HG03095 (cell line): ENCODE data around the gene NEIL1.
"Not testable (repeated sequence)": the region's sequence is repeated elsewhere in the genome, so short reads cannot be mapped to it uniquely, and the experiment has no call there.

ENCODE experiments used
- ATAC-seq: cut with Tn5 transposase; IDR thresholded peaks from one replicate; pipeline ENCODE4 v1.9.1; 2021; ENCODE audit warnings: moderate library complexity; ENCODE audit not compliant: unreplicated experiment

Gene NEIL1, protein sequence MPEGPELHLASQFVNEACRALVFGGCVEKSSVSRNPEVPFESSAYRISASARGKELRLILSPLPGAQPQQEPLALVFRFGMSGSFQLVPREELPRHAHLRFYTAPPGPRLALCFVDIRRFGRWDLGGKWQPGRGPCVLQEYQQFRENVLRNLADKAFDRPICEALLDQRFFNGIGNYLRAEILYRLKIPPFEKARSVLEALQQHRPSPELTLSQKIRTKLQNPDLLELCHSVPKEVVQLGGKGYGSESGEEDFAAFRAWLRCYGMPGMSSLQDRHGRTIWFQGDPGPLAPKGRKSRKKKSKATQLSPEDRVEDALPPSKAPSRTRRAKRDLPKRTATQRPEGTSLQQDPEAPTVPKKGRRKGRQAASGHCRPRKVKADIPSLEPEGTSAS

DNA sequence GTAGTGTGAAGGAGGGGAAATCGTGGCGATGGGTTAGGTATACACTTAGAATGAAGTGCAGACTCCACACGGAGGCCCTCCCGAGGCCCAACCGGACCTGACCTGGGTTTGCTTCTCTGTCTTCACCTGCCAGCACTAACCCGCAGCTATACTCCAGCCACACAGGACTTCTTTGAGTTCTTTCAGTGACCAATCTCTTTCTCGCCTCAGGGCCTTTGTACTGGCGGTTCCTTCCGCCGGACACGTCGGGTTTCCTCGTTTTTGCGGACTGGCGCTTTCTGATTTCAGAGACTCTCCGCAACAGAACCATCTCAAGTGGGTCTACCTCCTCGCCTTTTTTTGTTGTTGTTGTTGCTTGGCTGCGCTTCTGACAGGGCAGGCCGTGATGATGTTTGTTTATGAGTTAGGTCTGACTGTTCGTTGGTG lies at the start of gene NEIL1:
Gene NEIL1 (plus strand): TSS at position 244 of the 426 bp plus-strand sequence. CDS start 1,867 bp downstream, outside the sequence.
- ATAC-seq = no peak

DNA sequence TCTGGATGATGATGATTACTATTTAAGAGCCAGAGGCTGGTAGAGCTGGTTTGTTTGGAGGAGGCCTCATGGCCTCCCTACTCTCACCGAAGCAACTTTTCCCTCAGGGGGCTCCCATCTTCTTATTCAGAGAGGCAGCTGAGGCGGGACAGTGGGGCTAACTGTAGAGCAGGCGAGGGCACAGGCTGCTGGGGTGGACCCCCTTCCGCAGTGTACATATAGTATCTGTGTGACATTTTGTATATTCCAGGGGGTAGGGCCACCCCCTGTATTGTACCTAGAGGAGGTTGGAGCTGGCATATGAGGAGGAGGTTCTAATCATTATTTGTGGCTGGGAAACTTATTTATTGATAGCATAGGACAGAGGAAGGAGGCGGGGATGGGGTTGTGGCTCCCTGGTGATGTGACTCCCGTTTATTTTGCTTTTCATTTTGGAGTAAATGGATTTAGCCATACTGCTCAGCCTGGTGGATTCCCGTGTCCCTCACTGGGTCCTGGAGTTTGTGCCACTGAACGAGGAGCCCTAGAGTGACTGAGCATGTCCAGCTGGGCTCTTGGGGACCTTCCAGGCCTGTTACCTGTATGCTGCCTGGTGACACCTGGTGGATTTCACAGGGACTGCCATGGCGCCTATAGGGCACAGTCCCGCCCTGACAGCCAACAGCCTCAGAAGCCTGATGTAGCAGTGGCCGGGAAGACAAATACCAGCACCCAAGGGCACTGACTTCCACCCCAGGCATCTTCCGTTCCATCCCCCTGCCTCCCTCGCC lies 48.1 kb upstream of the NEIL1 start:
- ATAC-seq = not testable (repeated sequence)

DNA sequence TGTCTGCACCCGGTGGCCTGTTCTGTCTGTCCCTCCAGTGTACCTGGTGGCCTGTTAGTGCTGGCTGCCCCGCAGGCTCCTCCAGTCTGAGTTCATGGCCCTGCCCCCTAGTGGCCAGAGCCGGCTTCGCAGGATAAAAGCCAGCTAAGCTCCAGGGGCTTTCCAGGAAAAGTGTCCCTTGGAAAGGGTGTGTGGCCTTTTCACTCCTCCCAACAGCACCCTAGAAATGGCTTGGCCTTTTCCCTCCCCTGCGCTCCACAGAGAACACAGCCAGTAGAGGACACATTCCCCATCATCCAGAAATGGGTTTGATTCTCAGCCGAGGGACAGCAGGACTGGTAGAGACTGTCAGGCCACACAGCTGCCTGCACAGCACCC lies 47.5 kb upstream of the NEIL1 start:
- ATAC-seq = not testable (repeated sequence)

DNA sequence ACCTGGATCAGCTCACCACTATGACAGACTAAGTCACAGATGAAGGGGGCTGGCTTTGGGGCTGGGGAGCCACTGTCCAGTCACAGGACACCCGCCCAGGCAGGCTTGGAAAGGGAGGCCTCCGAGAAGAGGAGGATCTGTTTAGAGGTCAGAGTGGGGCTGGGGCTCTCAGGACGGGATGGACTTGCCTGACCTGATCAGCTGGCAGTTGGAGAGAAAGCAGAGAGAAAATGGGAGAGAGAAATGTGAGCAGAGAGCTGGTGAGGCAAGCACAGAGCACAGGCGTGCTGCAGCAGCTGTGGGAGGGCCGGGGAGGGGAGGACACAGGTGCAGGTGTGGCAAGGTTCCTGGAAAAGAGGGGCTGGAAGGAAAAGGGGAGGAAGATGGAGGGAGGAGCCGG lies 46.8 kb upstream of the NEIL1 start:
- not testable (repeated sequence) for ATAC-seq

DNA sequence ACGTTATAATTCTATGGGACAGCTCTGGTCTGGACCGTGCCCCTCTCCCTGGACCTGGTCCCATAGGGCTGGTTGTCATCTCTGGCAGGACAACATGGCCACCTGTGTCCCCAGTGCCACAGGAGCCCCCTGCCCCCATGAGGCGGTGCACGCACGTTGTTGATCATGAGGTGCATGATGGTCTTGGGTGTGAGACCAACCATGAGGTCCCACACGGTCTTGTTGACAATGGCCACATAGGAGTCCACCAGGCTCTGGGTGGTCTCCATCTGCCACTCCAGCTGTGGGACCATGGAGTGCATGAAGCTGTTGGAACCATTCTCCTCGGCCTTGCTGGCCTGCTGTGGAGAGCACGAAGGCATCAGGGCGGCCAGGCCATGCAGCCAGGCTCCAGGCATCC lies 44.5 kb upstream of the NEIL1 start:
- ATAC-seq = no peak

DNA sequence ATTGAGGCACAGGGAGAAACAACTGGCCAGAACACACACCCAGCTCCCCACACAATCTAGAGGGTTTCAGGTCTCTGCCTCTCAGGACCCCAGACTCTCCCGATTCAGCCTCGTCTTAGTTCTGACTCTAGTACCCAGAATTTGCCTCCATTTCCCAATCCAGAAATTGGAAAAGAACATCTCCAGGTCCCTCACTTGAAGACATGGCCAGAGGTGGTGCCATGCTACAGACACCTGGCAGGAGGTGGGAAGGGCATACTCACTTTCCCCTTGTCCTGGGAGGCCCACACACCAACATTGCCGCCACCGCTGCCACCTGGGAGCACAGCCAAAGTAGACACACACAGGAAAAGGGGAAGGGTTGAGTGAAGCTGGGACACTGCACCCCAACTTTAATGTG lies 44.1 kb upstream of the NEIL1 start:
- ATAC-seq = not testable (repeated sequence)

DNA sequence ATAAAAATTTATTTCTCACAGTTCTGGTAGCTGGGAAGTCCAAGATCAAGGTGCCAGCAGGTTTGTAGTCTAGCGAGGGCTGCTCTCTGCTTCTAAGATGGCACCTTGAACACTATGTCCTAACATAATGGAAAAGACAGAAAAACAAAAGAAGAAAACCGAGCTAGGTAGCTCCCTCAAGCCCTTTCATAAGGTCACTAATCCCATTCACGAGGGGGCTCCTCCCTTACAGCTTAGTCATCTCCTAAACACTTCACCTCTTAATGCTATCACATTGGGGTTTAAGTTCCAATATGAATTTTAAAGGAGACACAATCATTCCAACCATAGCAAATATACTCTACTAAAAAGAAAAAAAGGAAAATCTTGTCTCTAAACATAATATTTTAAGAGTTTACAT lies 40.7 kb upstream of the NEIL1 start:
- ATAC-seq = no peak

DNA sequence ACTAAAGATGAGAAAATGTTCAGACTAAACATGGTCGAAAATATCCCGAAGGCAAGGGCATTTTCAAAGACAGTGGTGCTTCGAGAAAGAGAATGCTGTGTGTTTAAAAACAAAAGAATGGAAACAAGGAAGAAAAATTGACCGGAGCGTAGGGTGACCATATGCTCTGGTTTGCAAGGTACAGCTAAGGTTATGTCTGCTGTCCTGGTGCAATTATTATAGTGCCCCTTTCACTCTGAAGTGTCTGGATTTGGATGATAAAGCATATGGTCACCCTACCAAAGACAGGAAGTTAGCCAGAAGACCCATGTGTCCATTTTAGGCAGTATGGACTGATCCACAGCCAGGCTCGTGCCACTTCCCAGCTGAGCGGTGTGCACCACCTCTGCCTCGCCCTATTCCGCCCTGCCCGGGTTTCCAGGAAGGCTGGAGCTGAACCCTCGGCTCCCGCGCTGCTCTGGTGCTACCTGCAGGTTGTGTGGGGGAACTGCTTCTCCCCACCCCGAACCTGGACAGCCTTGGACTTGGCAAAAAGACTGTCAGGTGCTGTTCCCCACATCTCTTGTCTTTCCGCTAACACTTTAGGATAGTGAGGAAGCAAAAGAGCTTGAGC lies 39.0 kb upstream of the NEIL1 start:
- ATAC-seq = no peak

DNA sequence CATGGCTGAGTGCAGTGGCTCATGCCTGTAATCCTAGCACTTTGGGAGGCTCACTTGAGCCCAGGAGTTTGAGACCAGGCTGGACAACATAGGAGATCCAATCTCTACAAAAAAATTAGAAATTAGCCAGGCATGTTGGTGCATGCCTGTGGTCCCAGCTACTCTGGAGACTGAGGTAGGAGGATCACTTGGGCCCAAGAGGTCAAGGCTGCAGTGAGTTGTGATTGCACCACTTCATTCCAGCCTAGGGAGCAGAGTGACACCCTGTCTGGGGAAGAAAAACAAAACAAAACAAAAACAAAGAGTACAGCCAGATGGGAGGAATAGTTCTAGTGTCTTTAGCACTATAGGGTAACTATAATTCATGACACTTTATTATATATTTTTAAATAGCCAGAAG lies 37.1 kb upstream of the NEIL1 start:
- ATAC-seq = no peak

DNA sequence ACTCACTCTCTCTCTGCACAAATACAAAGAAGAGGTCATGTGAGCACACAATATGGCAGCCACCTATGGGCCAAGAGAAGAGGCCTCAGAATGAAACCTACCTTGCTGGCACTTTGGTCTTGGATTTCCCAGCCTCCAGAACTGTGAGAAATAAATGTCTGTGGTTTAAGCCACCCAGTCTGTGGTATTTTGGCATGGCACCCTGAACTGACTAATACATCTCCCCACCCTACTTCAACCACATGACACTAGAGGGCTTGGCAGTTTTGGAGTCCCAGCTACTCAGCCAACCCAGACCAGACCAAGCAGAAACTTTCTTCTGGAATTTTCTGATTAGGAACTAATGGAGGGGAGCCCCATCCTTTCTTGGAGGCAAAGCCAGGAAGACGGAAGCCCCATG lies 34.3 kb upstream of the NEIL1 start:
- ATAC-seq = not testable (repeated sequence)

DNA sequence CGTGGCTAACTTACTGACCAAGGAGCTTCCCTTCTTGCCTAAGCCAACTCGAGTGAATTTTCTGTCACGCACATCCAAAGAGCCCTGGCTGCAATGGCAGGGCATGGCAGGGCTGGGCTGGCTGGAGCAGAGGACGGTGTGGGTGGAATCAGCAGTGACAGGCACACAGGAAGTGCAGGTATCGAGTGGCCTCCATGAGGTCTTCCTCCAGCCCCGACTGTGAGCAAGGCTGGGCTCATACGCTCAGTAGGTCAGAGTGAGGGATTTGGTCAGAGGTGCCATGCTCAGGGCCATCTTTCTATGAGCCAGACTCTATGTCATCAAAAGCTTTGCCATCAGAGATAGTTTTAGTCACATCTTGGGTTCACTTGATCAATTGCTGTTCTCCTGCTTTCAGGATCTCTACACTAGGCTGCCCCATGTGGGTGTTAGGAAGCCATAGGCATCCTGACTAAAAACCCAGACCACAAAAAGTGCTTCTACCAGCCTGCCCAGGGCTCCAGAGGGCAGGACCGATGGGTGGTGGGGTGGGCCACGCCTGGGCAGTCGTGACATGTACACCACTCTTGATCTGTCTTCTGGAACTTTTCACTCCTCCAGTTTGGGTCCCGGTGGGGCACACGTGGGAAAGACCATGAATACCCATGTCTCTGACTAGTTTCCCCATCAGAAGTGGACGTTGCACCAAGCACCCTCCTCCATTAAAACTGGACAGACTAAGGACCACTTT lies 33.6 kb upstream of the NEIL1 start:
- no peak for ATAC-seq

DNA sequence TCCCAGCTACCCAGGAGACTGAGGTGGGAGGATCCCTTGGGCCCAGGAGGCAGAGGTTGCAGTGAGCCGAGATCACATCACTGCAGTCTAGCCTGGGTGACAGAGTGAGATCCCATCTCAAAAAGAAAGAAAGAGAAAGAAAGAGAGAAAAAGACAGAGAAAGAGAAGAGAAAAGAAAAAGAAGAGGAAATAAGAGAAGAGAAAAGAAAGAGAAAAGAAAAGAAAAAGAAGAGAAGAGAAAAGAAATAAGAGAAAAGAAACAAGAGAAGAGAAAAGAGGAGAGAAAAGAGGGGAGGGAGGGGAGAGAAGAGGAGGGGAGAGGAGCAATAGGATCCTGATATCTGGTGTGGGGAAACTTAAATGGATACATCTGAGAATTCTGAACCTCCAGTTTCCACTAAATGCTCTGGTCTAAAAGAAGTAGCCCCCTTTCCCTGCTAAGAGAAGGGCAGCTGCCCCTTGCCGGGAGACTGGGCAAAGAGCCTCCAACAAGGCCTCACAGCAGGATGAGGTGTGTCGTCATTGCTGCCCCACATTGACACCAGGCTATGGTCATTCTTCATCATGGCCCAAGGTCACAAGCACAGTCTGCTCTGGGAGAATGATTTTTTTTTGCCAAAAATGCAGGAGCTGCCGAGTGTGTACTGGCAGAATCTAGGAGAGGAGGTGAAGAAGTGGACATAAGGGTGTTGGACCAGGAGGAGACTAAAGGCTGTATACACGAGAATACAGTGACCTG lies 32.1 kb upstream of the NEIL1 start:
- ATAC-seq = no peak

DNA sequence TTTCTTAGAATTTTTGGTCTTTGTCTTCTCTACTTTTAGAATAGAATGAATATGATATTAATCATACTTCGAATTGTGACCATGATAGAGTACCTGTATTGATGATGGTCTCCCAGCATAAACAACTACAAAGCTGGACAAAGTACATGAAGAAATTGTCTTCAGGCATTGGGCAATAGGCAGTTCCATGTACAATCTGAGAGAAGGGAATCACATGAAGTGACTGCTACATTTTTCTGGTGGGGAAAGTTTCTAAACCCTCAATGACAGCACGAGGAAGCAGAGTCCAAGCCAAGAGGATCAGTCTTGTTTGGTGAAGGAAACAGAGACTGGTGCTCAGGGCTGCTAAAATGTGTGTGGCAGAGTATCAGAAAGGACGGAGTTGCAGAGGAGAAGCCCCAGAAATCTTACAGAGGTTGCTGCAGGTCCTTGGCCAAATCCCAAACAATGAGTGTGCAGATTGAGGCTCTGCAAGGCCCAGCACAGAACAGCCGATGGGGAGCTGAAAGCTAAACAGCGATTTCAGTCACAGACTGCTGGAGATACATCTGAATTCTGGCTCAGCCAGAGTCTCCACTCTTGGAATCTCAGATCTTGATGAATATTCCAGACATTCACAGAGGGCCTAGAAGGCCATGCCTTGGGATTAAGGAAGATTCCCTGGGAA lies 27.5 kb upstream of the NEIL1 start:
- ATAC-seq = not testable (repeated sequence)

DNA sequence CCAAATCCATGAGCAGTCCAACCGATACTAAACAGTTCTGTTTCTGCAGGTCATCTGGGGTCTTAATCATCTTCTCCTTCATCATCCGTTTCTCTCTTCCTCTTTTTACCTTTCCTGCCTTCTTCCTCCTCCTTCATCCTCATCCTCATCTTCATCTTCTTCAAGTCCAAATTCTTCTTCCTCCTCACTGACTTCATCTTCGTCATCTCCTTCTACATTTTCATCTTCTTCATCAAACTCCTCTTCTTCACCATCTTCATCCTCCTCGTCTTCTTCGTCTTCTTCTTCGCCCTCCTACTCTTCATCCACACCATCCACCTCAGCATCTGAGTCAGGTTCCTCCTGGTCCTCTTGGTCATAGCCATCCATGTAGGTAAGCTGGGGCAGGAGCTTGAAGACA lies 25.1 kb upstream of the NEIL1 start:
- no peak for ATAC-seq

DNA sequence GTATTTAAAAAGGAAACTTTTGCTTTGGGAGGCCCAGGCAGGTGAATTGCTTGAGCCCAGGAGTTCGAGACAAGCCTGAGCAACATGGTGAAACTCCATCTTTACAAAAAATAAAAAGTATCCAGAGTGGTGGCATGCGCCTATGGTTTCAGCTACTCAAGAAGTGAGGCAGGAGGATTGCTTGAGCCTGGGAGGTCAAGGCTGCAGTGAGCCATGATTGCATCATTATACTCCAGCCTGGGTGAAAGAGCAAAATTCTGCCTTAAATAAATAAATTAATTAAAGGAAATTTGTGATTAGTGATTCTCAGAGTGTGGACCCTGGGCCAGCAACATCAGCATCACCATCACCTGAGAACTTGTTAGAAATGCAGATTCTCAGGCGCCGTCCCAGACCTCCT lies 20.9 kb upstream of the NEIL1 start:
- ATAC-seq = no peak

DNA sequence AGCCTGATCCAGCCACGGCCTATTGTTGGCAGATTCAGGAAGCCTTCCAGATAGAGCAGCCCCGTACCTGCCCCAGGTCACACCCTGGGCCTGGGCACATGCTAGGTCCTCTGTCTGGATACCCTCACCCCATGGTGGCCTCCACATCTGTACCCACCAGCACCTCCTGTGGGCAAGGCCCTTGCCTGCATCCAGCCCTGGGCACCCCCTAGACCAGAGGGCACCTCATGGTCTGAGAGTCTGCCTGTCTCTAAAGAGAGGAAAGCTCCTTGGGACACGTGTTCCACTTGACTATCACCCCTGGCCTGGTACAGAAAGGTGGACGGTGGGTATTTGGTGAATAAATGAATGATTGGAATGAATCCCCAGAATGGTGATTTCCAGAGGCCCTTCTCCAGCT lies 19.8 kb upstream of the NEIL1 start:
- ATAC-seq = no peak

DNA sequence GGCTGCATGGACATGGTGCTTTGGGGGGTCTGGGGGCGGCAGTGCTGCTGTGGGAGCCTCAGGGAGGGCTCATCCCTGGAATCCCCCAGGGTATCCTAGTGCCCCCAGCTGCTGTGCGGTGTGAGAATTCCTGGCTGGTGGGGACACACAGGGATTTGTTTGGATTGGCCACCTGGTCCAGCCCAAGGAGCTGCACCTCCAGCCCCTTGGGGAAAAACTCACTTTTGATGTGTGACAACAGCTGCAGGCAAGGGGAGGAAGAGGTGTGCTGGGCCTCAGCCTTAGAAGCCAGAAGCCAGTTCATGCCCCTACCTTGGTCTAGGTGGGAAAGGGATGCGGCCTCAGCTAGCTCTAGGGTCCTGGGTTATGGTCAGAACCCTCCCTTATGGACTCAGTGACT lies 19.3 kb upstream of the NEIL1 start:
- no peak for ATAC-seq

DNA sequence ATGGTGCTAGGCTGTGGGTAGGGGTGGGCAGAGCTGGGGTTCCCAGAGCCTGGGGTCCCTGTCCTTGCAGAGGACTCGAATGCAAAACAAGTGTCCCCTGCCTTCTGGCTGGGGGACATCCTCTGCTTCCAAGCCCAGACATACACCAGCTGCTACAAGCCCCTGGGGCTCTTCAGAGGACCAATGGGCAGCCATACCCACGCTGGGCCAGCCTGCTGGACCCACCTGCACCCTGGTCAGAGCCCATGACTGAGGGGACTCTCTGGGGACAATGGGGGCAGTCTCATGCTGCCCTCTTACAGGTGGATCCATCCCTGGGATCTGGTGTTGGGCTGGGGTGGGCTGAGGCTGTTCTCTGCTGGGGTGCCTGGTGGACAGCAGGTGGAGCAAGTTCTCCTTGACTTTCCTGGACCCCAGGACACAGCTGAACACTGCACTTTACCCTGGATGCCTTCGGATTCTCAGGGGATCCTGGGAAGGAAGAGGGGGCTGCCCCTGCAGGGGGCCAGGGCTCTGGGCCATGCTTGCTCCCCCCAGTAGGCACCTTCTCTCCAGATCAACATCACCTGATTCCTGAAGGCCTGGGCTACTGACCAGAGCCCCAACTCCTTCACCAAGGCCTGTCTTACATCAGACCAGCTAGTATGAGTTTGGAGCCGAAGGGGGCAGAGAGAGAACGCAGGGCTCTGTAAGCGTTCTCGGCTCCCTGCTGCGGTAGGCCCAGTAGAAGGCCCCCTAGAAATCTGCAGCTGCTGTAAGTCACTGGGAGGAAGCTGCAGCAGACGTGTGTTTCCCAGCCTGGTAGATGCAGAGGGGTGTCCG lies 18.1 kb upstream of the NEIL1 start:
- ATAC-seq = no peak

DNA sequence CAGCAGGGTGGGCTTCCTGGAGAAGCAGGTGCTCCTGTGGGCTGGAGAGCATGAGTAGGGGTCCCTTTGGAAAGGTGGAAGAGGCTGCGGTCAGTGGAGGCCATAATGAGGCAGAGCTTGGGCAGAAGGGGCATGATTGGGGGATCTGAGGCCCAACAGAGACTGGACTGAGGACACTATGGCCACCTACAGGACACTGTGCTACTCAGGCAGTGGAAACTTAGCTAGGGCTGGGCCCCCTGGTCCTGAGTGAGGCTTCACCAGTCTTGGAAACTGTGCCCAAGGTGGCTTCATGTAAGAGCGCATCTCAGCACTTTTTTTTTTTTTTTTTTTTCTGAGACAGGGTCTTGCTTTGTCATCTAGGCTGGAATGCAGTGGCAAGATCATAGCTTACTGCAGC lies 17.3 kb upstream of the NEIL1 start:
- ATAC-seq = no peak
